ENCODE results near the gene PYCR2.
"Not testable (repeated sequence)": the region's sequence is repeated elsewhere in the genome, so short reads cannot be mapped to it uniquely, and the experiment has no call there.

DNA sequence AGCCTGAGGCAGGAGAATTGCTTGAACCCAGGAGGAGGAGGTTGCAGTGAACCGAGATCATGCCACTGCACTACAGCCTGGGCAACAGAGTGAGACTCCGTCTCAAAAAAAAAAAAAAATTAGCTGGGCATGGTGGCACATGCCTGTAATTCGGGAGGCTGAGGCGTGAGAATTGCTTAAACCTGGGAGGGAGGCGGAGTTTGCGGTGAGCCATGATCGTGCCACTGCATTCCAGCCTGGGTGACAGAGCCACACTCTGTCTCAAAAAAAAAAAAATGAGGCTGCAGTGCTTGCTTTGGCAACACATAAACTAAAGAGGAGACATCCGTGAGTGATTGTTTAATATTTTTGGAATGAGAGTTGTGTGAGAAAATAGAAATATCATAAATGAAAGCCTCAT lies 12.0 kb upstream of the PYCR2 start:
- TF ChIP-seq, protein P1, sequence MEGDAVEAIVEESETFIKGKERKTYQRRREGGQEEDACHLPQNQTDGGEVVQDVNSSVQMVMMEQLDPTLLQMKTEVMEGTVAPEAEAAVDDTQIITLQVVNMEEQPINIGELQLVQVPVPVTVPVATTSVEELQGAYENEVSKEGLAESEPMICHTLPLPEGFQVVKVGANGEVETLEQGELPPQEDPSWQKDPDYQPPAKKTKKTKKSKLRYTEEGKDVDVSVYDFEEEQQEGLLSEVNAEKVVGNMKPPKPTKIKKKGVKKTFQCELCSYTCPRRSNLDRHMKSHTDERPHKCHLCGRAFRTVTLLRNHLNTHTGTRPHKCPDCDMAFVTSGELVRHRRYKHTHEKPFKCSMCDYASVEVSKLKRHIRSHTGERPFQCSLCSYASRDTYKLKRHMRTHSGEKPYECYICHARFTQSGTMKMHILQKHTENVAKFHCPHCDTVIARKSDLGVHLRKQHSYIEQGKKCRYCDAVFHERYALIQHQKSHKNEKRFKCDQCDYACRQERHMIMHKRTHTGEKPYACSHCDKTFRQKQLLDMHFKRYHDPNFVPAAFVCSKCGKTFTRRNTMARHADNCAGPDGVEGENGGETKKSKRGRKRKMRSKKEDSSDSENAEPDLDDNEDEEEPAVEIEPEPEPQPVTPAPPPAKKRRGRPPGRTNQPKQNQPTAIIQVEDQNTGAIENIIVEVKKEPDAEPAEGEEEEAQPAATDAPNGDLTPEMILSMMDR (IDR thresholded peaks at IDR 0.05; ENCODE audit: control extremely low read depth in 1 of 3, insufficient read depth in 1 of 3, low read depth in 1 of 3, low read length in 3 of 3) = not testable (repeated sequence)
- not testable (repeated sequence) for TF ChIP-seq EZH2 (IDR thresholded peaks at IDR 0.05; ENCODE audit: low read depth, low read length, severe bottlenecking); SIRT6 (IDR thresholded peaks at IDR 0.05; ENCODE audit: low read length); CBX5 (IDR thresholded peaks at IDR 0.05; ENCODE audit: low read depth, low read length); SP1 (IDR thresholded peaks at IDR 0.05; ENCODE audit: low read depth, low read length); CEBPB (IDR thresholded peaks at IDR 0.05; ENCODE audit: low read depth, low read length); POLR2A (IDR thresholded peaks at IDR 0.05; ENCODE audit: control extremely low read depth in 1 of 2, low read depth in 2 of 2, low read length in 2 of 2); TCF12 (IDR thresholded peaks at IDR 0.05; ENCODE audit: low read depth, low read length); BRCA1 (IDR thresholded peaks at IDR 0.05; ENCODE audit: low read depth, low read length); JUND (IDR thresholded peaks at IDR 0.05; ENCODE audit: low read length); KDM5A (IDR thresholded peaks at IDR 0.05; ENCODE audit: low read length); RFX5 (IDR thresholded peaks at IDR 0.05; ENCODE audit: borderline replicate concordance, low read depth, low read length); RAD21 (IDR thresholded peaks at IDR 0.05 in 1 of 2, conservative IDR thresholded peaks at IDR 0.05 in 1 of 2; ENCODE audit: low read depth in 2 of 2, low read length in 2 of 2)
- TF ChIP-seq, protein P2, sequence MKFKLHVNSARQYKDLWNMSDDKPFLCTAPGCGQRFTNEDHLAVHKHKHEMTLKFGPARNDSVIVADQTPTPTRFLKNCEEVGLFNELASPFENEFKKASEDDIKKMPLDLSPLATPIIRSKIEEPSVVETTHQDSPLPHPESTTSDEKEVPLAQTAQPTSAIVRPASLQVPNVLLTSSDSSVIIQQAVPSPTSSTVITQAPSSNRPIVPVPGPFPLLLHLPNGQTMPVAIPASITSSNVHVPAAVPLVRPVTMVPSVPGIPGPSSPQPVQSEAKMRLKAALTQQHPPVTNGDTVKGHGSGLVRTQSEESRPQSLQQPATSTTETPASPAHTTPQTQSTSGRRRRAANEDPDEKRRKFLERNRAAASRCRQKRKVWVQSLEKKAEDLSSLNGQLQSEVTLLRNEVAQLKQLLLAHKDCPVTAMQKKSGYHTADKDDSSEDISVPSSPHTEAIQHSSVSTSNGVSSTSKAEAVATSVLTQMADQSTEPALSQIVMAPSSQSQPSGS (IDR thresholded peaks at IDR 0.05; ENCODE audit: low read length) = not testable (repeated sequence)
